Right ventricle myocardium superior (tissue), 1 donor: ENCODE measurements around the gene MOGAT1. TPM values are rescaled to one million over a fixed set of nuclear protein-coding genes. Genes with fewer than 3 reads are reported as not detected.
A peak's percentile ranks its signal among the peaks of the same experiment; 100 is the strongest.
"Not testable (repeated sequence)": the region's sequence is repeated elsewhere in the genome, so short reads cannot be mapped to it uniquely, and the experiment has no call there.

Source experiments
- ATAC-seq: fragments of 200-7000 bp; cut with Tn5 transposase; one replicate; pipeline ENCODE4 v1.9.1; 2020; ENCODE audit warnings: mild to moderate bottlenecking; ENCODE audit not compliant: poor library complexity
- DNase-seq: peaks from one replicate; pipeline ENCODE4 v3.0.0-alpha.2; 2020
- intact Hi-C: fragments of 100-400 bp; cut with DNase I; formaldehyde crosslinking; loops from one replicate; pipeline ENCODE4 v1.11.2; 2022
- total RNA-seq: library from RNA; stranded (reverse); fragmentation: NEBNext Ultra II Directional; extraction: Animal tissue kit (Norgen Biotek cat#: 25700); gene quantifications from one replicate; pipeline ENCODE4 v1.2.1, GENCODE V29; 2021
- donor health status: DM: no; HTN: yes; CAD: no; lungs with severe emphysema.

MOGAT1 gene
- total RNA-seq, 1 donor from 2014 or later, result 0.65 TPM

DNA sequence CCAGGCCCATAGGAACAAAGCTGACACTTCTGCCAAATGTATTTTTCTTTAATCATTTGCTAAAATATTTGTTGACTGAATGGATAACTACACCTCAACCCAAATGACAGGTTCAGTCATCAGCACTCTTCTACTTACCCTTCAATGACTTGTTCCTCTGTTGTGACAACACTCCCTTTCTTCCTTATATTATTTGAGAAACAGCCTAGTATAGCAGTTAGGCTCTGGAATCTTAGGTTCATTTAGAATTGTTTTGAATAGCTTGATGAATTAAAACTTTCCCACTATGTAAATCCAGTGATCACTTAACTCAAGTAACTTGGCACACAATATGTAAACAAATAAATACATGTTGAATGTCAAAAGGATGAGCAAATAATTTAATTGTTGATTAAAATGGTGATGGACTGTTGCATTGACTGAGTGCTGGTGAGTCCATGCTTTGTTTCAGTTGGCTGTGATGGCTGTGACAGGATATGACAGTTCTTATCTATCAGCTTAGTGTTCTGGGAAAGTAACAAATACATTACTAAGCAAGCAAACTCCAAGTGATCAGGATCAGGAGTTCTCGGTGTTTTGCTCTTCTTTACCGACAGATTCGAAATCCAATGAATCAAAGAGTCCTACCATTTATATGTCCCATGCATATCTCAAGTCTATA lies 2.8 kb upstream of the MOGAT1 start:
- ATAC-seq, result no peak
- intact Hi-C loops, result no loop called here

DNA sequence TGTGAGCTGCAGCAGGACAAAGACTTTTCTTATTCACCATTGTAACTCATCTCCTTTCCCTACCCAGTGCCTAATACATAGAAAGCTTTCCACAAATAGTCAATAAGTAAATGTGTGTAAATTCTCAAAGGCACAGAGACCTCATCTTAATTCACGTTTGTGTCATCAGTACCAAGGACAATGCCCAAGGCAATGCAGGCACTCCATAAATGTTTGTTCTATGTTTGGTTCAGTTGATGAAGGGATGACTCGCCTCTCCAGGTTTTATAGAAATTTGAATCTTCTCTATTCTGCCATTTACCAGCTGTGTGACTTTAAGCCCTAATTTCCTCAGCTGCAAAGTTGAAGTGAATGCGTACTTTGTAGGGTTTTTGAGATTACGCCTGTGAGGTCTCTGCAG lies 2.1 kb upstream of the MOGAT1 start:
- intact Hi-C loops, result no loop called here
- DNase-seq (no peak), ATAC-seq (no peak)

More for the DNA sequence above, 2.8 kb upstream of the MOGAT1 start:
- no peak for DNase-seq

DNA sequence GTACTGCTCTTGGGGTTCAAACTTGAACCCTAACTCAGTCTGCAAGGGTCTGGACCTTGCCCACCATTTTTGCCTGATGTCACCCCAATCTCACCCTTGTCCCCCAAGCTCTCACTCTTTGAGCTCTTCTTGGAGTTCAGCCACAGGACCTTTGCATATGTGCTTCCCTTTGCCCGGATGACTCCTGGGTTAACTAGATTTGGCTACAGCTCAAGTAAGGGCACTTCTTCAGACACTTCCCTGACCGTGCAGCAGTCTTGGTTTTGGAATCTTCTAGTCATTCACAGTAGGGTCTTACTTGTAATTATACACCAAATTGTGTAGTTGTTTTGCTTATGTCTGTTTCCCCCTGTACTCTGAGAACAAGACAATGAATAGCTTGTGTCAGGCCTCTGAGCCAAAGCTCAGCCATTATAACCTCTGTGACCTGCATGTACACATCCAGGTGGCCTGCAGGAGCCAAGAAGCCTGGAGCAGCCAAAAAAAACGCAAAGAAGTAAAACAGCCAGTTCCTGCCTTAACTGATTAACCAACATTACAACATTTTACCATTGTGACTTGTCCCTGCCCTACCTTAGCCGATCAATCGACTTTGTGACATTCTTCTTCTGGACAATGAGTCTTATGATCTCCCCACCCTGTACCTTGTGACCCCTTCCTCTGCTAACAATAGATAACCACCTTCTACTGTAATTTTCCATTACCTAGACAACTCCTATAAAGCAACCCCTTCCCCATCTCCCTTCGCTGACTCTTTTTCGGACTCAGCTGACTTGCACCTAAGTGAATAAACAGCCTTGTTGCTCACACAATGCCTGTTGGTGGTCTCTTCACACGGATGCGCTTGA lies 1.0 kb upstream of the MOGAT1 start:
- DNase-seq, result no peak
- intact Hi-C loops, result no loop called here
- no peak for ATAC-seq

DNA sequence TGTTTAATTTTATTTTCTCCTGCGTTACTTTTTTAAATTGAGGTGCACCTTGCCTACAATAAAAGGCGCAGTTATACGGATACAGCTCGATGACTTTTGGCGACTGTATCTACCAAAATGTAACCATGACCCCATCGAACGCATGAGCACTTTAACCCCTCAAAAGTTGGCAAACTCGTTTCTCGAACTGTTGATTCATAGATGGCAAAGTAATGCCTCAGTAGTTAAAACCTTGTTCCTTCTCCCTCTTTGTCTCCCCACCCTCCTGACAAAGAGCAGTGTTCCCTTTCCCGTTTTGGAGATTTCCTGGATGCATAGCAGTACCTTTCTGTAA lies 577 bp downstream of the MOGAT1 start:
- DNase-seq, result no peak
- intact Hi-C loops, result no loop called here
- ATAC-seq, result peak; percentile 16

DNA sequence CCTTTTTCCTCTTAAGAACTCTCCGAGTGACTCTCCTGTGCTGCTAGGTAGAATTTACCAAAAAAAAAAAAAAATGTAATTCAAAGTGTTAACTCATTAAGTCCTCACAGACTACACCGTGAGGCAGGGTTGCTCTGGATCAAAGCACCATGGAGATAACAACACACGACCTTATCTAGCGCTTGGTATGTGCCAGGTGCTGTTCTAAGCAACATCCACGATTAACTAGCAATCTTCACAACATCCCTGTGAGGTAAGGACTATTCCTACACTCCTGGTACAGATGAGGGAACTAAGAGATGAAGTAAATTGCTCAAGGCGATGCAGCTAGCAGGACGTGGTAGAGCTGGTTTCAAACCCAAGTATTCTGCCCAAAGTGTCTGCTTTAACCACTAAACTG lies 1.8 kb downstream of the MOGAT1 start:
- intact Hi-C loops, result no loop called here
- no peak for ATAC-seq
- DNase-seq, result no peak

DNA sequence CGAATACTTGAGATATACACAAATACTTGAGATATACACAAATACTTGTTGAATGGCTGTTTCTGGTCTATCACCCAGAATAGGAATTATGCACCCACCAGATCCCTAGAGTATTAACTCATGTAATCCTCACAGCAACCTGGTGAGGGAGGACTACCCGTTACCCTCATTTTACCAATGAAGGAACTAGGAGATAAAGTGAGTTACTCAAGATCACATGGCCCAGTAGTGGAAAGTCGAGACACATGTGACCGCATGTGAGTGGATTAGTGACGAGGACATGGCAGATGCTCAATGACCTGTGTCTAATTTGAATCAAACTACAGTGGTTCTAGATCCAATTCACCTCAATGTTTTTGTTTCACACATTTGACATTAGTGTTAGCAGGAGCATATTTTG lies 2.4 kb downstream of the MOGAT1 start:
- ATAC-seq (no peak), DNase-seq (no peak)
- intact Hi-C loops, result no loop called here

DNA sequence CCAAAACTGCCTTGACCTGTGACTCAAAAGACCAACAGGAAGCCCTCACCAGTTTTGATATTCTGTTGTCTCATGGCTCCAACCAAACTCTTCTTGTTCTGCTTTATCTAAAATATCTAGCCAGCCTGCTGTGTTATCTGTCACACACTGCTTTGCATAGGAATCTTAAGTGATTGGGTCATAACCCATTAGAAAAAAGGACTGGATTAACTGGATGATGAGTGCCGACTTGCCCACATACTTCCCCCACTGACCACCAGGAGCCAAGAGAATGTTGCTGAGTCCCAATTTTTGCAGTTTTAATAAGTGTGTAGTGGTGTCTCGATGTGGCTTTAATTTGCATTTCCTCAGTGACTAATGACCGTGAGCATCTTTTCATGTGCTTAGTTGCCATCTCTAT lies 6.5 kb downstream of the MOGAT1 start:
- ATAC-seq (no peak), DNase-seq (no peak)
- intact Hi-C loops, result no loop called here

DNA sequence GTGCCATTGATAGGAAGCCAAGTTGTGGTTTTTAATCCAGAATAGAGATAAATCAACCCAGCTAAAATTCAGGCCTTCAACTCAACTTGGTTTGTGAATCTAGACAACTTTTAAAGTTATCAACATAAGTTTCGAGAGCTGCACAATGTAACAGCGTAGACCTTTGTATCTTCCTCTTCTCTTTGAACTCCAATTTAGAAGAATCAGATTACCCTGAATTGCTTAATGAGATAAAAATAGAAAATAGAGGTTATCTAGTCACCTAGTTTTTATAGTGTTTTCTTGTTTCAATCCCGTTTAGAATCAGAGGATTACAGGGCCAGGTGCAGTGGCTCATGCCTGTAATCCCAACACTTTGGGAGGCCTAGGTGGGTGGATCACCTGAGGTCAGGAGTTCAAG lies 12.3 kb downstream of the MOGAT1 start:
- ATAC-seq, result no peak
- intact Hi-C loops, result no loop called here
- no peak for DNase-seq

DNA sequence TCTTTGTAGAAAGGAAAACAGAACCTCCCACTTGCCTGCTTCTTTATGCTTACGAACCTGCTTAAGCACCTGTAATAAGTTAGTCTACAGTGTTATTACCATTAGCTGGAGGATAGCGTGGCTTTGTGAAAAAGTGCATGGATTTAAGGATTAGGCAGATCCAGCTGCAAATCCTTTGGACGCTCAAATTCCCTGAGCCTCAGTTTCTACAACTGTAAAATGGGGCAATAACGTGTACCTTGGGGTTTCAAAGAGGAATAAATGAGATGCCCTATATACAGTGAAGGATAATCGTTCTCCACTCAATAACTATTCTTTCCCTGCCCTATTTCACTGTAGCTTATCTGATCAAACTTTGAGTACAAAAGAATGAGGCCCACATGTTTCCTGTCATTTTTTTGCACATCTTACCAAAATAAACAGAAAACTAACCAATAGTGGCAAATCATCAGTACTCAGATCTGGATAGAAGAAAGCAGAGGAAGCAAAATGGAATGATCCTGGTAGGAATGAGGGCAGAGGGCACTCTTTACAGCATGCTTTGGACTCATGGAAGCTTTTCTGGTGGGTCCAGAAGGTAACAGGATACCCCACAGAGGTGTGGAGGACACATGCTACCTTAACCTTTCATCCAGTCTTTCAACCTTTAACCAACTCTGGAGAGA lies 14.8 kb downstream of the MOGAT1 start:
- DNase-seq (no peak), ATAC-seq (no peak)
- intact Hi-C loops, result no loop called here

DNA sequence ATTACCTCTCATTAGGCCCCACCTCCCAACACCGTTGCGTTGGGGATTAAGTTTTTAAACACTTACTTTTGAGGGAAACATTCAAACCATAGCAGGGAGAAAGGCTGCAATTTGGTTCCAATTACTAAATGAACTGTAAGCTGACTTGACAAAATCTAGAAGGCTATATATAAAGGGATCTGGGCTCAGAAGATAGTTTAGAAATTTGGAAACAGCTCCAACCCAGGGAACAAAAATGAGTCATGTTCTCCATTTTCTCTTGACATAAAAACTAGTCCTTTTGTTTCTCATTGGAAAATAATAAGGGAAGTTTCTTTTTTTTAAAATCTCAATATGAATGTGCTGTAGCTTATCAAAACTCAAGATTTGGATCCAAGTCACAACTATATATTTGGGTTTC lies 17.5 kb downstream of the MOGAT1 start:
- intact Hi-C loops, result no loop called here
- no peak for ATAC-seq
- no peak for DNase-seq

DNA sequence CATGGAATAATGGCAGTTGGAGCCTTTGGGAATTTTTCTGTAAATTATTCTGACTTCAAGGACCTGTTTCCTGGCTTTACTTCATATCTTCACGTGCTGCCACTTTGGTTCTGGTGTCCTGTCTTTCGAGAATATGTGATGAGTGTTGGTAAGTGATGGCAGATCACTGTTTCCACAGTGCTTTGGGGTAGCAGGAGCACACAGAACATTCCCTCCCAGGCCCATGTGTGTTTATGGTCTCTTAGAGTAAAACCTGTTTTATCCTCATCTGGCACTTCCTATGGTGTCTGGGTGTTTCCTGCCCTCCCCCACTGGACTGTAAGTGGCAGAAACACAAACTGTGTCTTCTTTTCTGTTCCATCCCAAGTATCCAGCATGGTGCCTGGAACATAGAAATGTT lies 17.9 kb downstream of the MOGAT1 start:
- intact Hi-C loops, result no loop called here
- peak; percentile 77 for ATAC-seq

DNA sequence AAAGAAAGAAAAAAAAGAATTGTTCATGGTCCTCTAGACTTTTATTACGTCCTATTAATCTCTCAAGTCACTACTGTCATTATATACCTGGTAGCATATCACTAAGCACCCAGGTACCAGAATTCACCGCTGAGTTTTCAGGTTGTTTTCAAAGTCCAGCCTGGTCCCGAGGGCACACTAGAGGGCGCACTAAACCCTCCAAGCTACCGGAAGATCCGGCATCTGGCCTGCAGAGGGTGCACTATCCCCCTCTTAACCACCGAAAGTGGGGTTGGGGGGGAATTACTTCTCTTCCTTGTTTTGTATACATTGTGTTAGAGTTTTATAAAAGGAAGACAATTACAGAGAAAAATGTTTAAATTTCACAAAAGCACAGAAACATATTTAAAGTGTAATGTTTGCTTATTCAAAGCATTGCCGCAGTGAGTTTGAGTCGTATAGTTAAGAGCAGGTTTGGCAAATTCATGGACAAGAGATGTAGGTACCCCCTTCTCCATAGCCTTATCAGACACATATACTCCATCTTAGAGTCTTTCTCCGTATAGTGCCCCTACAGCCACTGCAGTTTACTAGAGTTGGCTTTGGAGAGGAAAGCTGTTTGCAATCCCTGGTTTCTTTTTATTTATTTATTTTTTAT lies 19.2 kb downstream of the MOGAT1 start:
- DNase-seq, result peak; percentile 80
- intact Hi-C loops, result no loop called here
- ATAC-seq, result peak; percentile 83

More for the DNA sequence above, 17.9 kb downstream of the MOGAT1 start:
- DNase-seq, result no peak

DNA sequence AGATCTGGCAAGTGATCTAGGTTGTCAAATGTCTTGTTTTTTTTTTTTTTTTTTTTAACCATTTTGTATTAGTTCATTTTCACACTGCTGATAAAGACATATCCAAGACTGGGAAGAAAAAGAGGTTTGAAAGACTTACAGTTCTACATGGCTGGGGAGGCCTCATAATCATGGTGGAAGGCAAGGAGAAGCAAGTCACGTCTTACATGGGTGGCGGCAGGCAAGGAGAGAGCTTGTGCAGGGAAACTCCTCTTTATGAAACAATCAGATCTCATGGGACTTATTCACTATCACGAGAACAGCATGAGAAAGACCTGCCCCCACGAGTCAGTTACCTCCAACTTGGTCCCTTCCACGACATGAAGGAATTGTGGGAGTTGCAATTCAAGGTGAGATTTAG lies 22.0 kb downstream of the MOGAT1 start:
- DNase-seq, intact Hi-C loops: not testable (repeated sequence)

DNA sequence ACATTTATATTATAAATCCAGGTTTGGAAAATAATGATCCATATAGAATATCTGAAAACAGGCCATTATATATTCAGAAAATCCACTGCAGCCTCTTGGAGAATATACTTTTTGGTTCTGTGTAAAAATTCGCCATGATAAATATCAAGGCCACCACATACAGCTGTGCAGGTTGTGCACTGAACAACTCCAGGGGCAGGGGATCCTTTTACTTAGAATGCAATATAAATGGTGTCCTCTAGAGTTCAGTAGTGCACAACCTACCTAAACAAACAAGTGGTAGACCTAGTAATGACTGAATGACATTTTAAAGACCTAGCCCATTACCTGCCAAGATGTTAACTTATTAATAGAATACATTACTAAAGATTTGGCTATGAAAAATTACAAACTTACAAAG lies 22.4 kb downstream of the MOGAT1 start:
- ATAC-seq, result no peak
- DNase-seq, result no peak
- intact Hi-C loops, result no loop called here

More for the DNA sequence above, 22.0 kb downstream of the MOGAT1 start:
- ATAC-seq, result not testable (repeated sequence)

DNA sequence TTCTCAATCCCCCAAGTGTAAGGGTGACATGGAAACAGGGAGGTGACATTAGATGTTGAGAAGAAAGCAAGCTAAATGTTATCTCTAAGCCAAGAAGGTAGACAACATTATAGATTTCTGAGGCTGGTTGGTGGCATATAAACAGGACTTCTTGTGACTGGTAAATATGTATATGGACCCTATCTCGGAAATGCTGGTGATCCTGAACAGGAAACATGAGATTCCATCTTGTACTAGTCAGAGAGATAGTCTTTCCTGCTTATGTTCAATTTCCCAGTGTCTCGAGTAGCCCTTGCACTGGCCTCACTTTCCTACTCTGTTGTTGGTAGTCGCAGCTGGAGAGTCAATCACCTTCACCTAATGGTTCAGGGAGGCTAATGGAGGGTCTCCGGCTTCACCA lies 26.8 kb downstream of the MOGAT1 start:
- DNase-seq, result no peak
- ATAC-seq, result no peak
- intact Hi-C loops, result no loop called here

DNA sequence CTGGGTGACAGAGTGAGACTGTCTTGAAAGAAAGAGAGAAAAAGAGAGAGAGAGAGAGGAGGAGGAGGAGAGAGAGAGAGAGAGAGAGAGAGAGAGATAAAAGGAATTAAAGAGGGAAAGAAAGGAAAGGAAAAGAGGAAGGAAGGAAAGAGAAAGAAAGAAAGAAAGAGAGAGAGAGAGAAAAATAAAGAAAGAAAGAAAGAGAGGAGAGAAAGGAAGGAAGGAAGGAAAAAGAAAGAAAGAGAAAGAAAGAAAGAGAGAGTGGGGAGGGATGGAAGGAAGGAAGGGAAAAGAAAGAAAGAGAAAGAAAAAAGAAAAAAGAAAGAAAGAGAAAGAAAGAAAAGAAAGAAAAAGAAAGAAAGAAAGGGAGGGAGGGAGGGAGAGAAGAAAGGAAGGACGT lies 29.8 kb downstream of the MOGAT1 start:
- DNase-seq, result no peak
- ATAC-seq, result no peak
- intact Hi-C loops, result no loop called here

DNA sequence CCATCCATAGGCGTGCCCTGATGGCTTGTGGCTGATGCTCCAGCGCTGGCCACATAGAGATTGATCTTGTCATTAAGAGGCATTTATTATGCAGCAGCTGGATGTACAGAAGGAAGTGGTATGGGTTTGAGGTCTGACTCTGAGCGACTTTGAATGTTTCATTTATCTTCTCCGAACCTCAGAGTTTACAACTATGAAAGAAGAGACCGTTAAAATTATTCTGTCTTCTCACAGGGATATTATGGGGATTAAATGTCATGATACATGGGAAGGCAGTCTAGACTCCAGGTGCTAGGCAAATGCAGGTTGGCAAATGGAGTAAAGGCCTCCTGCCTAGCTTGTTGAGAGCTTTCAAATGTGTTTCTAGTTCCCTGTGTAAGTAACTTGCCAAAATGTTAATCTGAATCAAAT lies 30.3 kb downstream of the MOGAT1 start:
- DNase-seq (no peak), ATAC-seq (no peak)
- intact Hi-C loops, result no loop called here

DNA sequence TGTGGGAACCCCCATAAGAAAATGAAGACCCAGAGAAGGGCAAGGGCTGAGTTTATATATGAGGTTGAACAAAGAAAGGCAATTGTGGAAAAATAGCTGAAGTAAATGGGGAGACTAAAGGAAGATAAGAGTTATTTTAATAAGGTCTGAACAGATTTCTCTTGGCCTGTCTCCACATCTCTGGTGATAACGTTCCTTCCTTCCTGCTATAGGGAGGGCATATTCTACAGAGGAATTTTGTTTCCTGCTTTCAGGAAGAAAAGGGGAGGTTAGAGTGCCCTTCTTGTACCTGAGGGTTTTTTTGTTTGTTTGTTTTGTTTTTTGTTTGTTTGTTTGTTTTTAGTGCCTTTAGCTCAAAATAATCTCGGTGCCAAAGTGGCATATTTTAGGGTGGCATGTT lies 31.6 kb downstream of the MOGAT1 start:
- DNase-seq (no peak), ATAC-seq (no peak)
- intact Hi-C loops, result no loop called here

DNA sequence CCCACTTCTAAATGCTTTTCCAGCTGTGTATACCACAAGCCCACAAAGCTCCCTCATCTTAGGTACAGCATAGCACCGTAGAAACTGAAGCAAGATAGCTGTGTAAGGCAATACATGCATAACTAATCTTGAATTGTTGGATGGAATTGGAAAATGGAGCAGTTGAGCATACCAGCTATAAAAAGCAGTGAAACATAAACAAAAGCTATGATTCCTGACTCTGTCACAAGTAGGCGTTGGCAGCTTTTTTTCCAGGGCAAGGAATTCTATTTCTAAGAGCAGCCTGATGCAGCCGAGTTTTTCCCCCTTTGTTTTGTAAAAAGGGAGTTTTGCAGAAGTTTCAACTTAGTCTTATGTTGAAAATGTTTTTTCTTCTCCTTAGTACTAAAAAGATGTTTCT lies 32.4 kb downstream of the MOGAT1 start:
- no peak for ATAC-seq
- intact Hi-C loops, result no loop called here
- DNase-seq, result no peak
